OCI-LY3 (cell line): ENCODE measurements around the gene PRR13.

Source experiments
- EZH2phosphoT487 ChIP-seq: fragments of 200-600 bp; shearing (Covaris generic); IDR thresholded peaks from 2 replicates; pipeline ENCODE4 v1.6.1; 2018; ENCODE audit warnings: antibody characterized with exemption, mixed run types, low read depth
- TF ChIP-seq, protein P1 (sequence below): fragments of 200-600, 300-600 bp; sonication (generic); IDR thresholded peaks from 2 replicates; pipeline ENCODE4 v1.5.1; 2014; ENCODE audit warnings: antibody characterized with exemption, low read length, low read depth

DNA sequence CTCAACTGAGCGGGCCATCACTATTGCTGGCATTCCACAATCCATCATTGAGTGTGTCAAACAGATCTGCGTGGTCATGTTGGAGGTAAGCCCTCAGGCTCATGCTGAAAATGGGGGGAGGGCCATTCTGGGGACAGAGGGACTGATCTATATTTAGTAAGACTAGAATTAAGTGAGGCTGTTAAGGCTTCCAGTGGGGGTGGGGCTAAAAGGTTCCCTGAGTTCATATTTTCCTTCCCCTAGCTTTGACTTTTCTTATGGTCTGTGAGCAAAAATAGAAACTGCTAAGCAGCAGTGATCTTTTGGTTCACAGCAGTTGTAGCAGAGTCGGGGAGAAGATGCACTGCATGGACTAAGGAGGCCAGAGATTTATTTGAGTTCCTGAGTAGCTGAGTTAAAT, 19.5 kb downstream of the PRR13 start:
- TF ChIP-seq, protein P1, sequence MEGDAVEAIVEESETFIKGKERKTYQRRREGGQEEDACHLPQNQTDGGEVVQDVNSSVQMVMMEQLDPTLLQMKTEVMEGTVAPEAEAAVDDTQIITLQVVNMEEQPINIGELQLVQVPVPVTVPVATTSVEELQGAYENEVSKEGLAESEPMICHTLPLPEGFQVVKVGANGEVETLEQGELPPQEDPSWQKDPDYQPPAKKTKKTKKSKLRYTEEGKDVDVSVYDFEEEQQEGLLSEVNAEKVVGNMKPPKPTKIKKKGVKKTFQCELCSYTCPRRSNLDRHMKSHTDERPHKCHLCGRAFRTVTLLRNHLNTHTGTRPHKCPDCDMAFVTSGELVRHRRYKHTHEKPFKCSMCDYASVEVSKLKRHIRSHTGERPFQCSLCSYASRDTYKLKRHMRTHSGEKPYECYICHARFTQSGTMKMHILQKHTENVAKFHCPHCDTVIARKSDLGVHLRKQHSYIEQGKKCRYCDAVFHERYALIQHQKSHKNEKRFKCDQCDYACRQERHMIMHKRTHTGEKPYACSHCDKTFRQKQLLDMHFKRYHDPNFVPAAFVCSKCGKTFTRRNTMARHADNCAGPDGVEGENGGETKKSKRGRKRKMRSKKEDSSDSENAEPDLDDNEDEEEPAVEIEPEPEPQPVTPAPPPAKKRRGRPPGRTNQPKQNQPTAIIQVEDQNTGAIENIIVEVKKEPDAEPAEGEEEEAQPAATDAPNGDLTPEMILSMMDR: no peak
- TF ChIP-seq EZH2phosphoT487: no peak
